HEK293 (cell line): ENCODE measurements around the gene TMEM212.

Experiments used
- FEZF1 ChIP-seq: fragments of 450-650 bp; formaldehyde crosslinking; IDR thresholded peaks from 2 replicates; pipeline ENCODE4 v1.5.1; 2016; ENCODE audit warnings: missing biosample characterization, missing genetic modification characterization
- KLF7 ChIP-seq: fragments of 450-650 bp; formaldehyde crosslinking; IDR thresholded peaks from 2 replicates; pipeline ENCODE4 v1.5.1; 2016; ENCODE audit warnings: missing biosample characterization, missing genetic modification characterization, borderline replicate concordance
- MZF1 ChIP-seq: fragments of 450-650 bp; formaldehyde crosslinking; IDR thresholded peaks from 2 replicates; pipeline ENCODE4 v1.5.1; 2017; ENCODE audit warnings: missing biosample characterization, missing genetic modification characterization, borderline replicate concordance
- YY1 ChIP-seq: fragments of 450-650 bp; formaldehyde crosslinking; IDR thresholded peaks from 2 replicates; pipeline ENCODE4 v1.5.1; 2018; ENCODE audit warnings: missing biosample characterization, missing genetic modification characterization
- ZNF112 ChIP-seq: fragments of 450-650 bp; formaldehyde crosslinking; IDR thresholded peaks from 2 replicates; pipeline ENCODE4 v1.5.0; 2017; ENCODE audit warnings: missing biosample characterization, missing genetic modification characterization
- ZNF658 ChIP-seq: fragments of 450-650 bp; formaldehyde crosslinking; IDR thresholded peaks from 2 replicates; pipeline ENCODE4; 2016; ENCODE audit warnings: missing biosample characterization, missing genetic modification characterization
- TF ChIP-seq, protein P1 (sequence below): fragments of 450-650 bp; formaldehyde crosslinking; IDR thresholded peaks from 2 replicates; pipeline ENCODE4 v1.5.1; 2016; ENCODE audit warnings: missing biosample characterization, missing genetic modification characterization
- TF ChIP-seq, protein P2 (sequence below): fragments of 450-650 bp; formaldehyde crosslinking; IDR thresholded peaks from 2 replicates; pipeline ENCODE4 v1.5.1; 2016; ENCODE audit warnings: missing biosample characterization, missing genetic modification characterization
- TF ChIP-seq, protein P3 (sequence below): fragments of 450-650 bp; formaldehyde crosslinking; IDR thresholded peaks from 2 replicates; pipeline ENCODE4 v1.5.1; 2016; ENCODE audit warnings: missing biosample characterization, missing genetic modification characterization

DNA sequence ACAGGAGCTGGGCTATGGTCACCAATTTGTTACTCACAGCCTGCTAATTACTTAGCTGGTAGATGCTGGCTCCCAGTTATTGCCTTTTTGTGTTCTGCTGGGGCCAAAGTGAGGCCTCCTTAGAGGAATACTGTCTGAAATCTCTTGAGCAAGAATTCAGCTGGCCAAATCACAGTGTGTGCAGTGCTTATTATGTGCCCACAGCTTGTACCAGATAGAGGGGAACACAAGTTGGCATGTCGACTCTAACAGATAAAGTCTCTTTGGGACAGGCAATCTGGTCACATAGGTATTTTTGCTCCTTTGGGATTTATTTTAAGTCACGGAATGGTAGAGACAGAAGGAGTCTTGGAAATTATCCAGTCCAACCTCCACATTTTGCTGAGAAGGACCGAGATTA, 6.3 kb upstream of the TMEM212 start:
- TF ChIP-seq, protein P1, sequence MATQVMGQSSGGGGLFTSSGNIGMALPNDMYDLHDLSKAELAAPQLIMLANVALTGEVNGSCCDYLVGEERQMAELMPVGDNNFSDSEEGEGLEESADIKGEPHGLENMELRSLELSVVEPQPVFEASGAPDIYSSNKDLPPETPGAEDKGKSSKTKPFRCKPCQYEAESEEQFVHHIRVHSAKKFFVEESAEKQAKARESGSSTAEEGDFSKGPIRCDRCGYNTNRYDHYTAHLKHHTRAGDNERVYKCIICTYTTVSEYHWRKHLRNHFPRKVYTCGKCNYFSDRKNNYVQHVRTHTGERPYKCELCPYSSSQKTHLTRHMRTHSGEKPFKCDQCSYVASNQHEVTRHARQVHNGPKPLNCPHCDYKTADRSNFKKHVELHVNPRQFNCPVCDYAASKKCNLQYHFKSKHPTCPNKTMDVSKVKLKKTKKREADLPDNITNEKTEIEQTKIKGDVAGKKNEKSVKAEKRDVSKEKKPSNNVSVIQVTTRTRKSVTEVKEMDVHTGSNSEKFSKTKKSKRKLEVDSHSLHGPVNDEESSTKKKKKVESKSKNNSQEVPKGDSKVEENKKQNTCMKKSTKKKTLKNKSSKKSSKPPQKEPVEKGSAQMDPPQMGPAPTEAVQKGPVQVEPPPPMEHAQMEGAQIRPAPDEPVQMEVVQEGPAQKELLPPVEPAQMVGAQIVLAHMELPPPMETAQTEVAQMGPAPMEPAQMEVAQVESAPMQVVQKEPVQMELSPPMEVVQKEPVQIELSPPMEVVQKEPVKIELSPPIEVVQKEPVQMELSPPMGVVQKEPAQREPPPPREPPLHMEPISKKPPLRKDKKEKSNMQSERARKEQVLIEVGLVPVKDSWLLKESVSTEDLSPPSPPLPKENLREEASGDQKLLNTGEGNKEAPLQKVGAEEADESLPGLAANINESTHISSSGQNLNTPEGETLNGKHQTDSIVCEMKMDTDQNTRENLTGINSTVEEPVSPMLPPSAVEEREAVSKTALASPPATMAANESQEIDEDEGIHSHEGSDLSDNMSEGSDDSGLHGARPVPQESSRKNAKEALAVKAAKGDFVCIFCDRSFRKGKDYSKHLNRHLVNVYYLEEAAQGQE (tag by site-specific recombination): no peak
- TF ChIP-seq FEZF1 (tag by site-specific recombination) (no peak), ZNF658 (tag by site-specific recombination) (no peak), MZF1 (no peak), KLF7 (tag by site-specific recombination) (no peak), YY1 (no peak), ZNF112 (tag by site-specific recombination) (no peak)
- TF ChIP-seq, protein P2, sequence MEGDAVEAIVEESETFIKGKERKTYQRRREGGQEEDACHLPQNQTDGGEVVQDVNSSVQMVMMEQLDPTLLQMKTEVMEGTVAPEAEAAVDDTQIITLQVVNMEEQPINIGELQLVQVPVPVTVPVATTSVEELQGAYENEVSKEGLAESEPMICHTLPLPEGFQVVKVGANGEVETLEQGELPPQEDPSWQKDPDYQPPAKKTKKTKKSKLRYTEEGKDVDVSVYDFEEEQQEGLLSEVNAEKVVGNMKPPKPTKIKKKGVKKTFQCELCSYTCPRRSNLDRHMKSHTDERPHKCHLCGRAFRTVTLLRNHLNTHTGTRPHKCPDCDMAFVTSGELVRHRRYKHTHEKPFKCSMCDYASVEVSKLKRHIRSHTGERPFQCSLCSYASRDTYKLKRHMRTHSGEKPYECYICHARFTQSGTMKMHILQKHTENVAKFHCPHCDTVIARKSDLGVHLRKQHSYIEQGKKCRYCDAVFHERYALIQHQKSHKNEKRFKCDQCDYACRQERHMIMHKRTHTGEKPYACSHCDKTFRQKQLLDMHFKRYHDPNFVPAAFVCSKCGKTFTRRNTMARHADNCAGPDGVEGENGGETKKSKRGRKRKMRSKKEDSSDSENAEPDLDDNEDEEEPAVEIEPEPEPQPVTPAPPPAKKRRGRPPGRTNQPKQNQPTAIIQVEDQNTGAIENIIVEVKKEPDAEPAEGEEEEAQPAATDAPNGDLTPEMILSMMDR (tag by site-specific recombination): no peak
- TF ChIP-seq, protein P3, sequence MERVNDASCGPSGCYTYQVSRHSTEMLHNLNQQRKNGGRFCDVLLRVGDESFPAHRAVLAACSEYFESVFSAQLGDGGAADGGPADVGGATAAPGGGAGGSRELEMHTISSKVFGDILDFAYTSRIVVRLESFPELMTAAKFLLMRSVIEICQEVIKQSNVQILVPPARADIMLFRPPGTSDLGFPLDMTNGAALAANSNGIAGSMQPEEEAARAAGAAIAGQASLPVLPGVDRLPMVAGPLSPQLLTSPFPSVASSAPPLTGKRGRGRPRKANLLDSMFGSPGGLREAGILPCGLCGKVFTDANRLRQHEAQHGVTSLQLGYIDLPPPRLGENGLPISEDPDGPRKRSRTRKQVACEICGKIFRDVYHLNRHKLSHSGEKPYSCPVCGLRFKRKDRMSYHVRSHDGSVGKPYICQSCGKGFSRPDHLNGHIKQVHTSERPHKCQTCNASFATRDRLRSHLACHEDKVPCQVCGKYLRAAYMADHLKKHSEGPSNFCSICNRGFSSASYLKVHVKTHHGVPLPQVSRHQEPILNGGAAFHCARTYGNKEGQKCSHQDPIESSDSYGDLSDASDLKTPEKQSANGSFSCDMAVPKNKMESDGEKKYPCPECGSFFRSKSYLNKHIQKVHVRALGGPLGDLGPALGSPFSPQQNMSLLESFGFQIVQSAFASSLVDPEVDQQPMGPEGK (tag by site-specific recombination): no peak
